H9 (cell line): ENCODE results near the gene GCHFR. TPM values are rescaled to one million over a fixed set of nuclear protein-coding genes. Genes with fewer than 3 reads are reported as not detected.

Source experiments
- DNase-seq: peaks from one replicate; pipeline ENCODE4 v3.0.0-alpha.2; 2017
- H2AFZ ChIP-seq: one replicate; pipeline ENCODE4 v1.6.1; 2013; ENCODE audit warnings: mild to moderate bottlenecking, low read length, control low read depth, moderate library complexity
- H2AK5ac ChIP-seq: 2 replicates; pipeline ENCODE4 v1.6.1; 2013; ENCODE audit warnings: low read length, control low read depth, mixed read lengths; ENCODE audit not compliant: insufficient read length
- H2BK120ac ChIP-seq: one replicate; pipeline ENCODE4 v1.6.1; 2013; ENCODE audit warnings: low read depth, mild to moderate bottlenecking, low read length, control low read depth, inconsistent platforms; ENCODE audit not compliant: poor library complexity, severe bottlenecking
- H2BK12ac ChIP-seq: 2 replicates; pipeline ENCODE4 v1.6.1; 2013; ENCODE audit warnings: low read length, control low read depth, mixed read lengths, low read depth; ENCODE audit not compliant: insufficient read length
- H2BK15ac ChIP-seq: 2 replicates; pipeline ENCODE4 v1.6.1; 2013; ENCODE audit warnings: low read depth, low read length, control low read depth
- H2BK20ac ChIP-seq: one replicate; pipeline ENCODE4 v1.6.1; 2013; ENCODE audit warnings: low read depth, mild to moderate bottlenecking, low read length, control low read depth, inconsistent platforms; ENCODE audit not compliant: poor library complexity, severe bottlenecking
- H2BK5ac ChIP-seq: 2 replicates; pipeline ENCODE4 v1.6.1; 2013; ENCODE audit warnings: low read length, control low read depth, mixed read lengths; ENCODE audit not compliant: insufficient read length
- H3K14ac ChIP-seq: 2 replicates; pipeline ENCODE4 v1.6.1; 2013; ENCODE audit warnings: low read length, control low read depth; ENCODE audit not compliant: insufficient read depth
- H3K18ac ChIP-seq: 2 replicates; pipeline ENCODE4 v1.6.1; 2013; ENCODE audit warnings: low read depth, mild to moderate bottlenecking, mixed read lengths, low read length, control low read depth; ENCODE audit not compliant: insufficient read length
- H3K23ac ChIP-seq: 2 replicates; pipeline ENCODE4 v1.6.1; 2013; ENCODE audit warnings: low read length, control low read depth, mixed read lengths, low read depth; ENCODE audit not compliant: insufficient read length
- H3K23me2 ChIP-seq: 2 replicates; pipeline ENCODE4 v1.6.1; 2013; ENCODE audit warnings: low read depth, mild to moderate bottlenecking, mixed read lengths, low read length, control low read depth; ENCODE audit not compliant: insufficient read length, poor library complexity, severe bottlenecking
- H3K27ac ChIP-seq: 2 replicates; pipeline ENCODE4 v1.5.1; 2013; ENCODE audit warnings: low read length, control low read depth, mixed read lengths, low read depth; ENCODE audit not compliant: insufficient read length
- H3K27me3 ChIP-seq: 2 replicates; pipeline ENCODE4 v1.6.1; 2013; ENCODE audit warnings: low read length, control low read depth, inconsistent platforms; ENCODE audit not compliant: insufficient read depth
- H3K4ac ChIP-seq: 2 replicates; pipeline ENCODE4 v1.6.1; 2013; ENCODE audit warnings: low read depth, mild to moderate bottlenecking, control low read depth, inconsistent platforms, low read length, moderate library complexity
- H3K4me1 ChIP-seq: 2 replicates; pipeline ENCODE4 v1.6.1; 2013; ENCODE audit warnings: low read length, control low read depth, inconsistent platforms; ENCODE audit not compliant: insufficient read depth
- H3K4me2 ChIP-seq: 2 replicates; pipeline ENCODE4 v1.6.1; 2013; ENCODE audit warnings: low read length, control low read depth, mixed read lengths; ENCODE audit not compliant: insufficient read length, insufficient read depth
- H3K56ac ChIP-seq: 2 replicates; pipeline ENCODE4 v1.6.1; 2013; ENCODE audit warnings: low read depth, mild to moderate bottlenecking, mixed read lengths, low read length, control low read depth; ENCODE audit not compliant: insufficient read length
- H3K79me1 ChIP-seq: 2 replicates; pipeline ENCODE4 v1.6.1; 2013; ENCODE audit warnings: low read depth, mild to moderate bottlenecking, moderate library complexity, low read length, control low read depth, inconsistent platforms; ENCODE audit not compliant: insufficient read depth, poor library complexity, severe bottlenecking
- H3K79me2 ChIP-seq: 2 replicates; pipeline ENCODE4 v1.6.1; 2013; ENCODE audit warnings: low read length, control low read depth, inconsistent platforms; ENCODE audit not compliant: insufficient read depth
- H3K9ac ChIP-seq: 2 replicates; pipeline ENCODE4 v1.6.1; 2013; ENCODE audit warnings: low read length, control low read depth, mixed read lengths; ENCODE audit not compliant: insufficient read length; ENCODE audit errors: extremely low read depth
- H3K9me3 ChIP-seq: one replicate; pipeline ENCODE4 v1.6.1; 2013; ENCODE audit warnings: low read depth, low read length, inconsistent platforms; ENCODE audit not compliant: control insufficient read depth
- H3T11ph ChIP-seq: one replicate; pipeline ENCODE4 v1.6.1; 2013; ENCODE audit warnings: mild to moderate bottlenecking, low read length, control low read depth, inconsistent platforms
- H4K20me1 ChIP-seq: one replicate; pipeline ENCODE4 v1.6.1; 2013; ENCODE audit not compliant: control insufficient read depth, insufficient read length, insufficient read depth
- H4K5ac ChIP-seq: 2 replicates; pipeline ENCODE4 v1.6.1; 2013; ENCODE audit warnings: low read depth, mild to moderate bottlenecking, mixed read lengths, low read length, control low read depth; ENCODE audit not compliant: insufficient read length
- H4K8ac ChIP-seq: replicated peaks from 2 replicates; pipeline ENCODE4 v1.6.1; 2013; ENCODE audit warnings: low read length, control low read depth, mixed read lengths, low read depth; ENCODE audit not compliant: insufficient read length
- H4K91ac ChIP-seq: 2 replicates; pipeline ENCODE4 v1.6.1; 2013; ENCODE audit warnings: low read depth, mild to moderate bottlenecking, moderate library complexity, mixed read lengths, low read length, control low read depth; ENCODE audit not compliant: insufficient read length
- H3K27ac Mint-ChIP-seq, 3 experiments: 2 replicates in 2 of 3; 3 replicates in 1 of 3; pipeline ENCODE4 v1.8.0; 2020 to 2021; ENCODE audit warnings: mixed read lengths in 3 of 3, mild to moderate bottlenecking in 1 of 3, moderate library complexity in 1 of 3
- H3K27me3 Mint-ChIP-seq: 2 replicates; pipeline ENCODE4 v1.8.0; 2021; ENCODE audit warnings: low read depth, mild to moderate bottlenecking, moderate library complexity, mixed read lengths
- H3K36me3 Mint-ChIP-seq, 3 experiments: 2 replicates in 2 of 3; 3 replicates in 1 of 3; pipeline ENCODE4 v1.8.0; 2020 to 2021; ENCODE audit warnings: low read depth in 3 of 3, mixed read lengths in 3 of 3; ENCODE audit not compliant: insufficient read depth in 1 of 3
- H3K4me1 Mint-ChIP-seq, 2 experiments: 2 replicates each; pipeline ENCODE4 v1.8.0; 2020; ENCODE audit warnings: mixed read lengths in 2 of 2
- H3K4me3 Mint-ChIP-seq, 2 experiments: 2 replicates in 1 of 2; 3 replicates in 1 of 2; pipeline ENCODE4 v1.8.0; 2020 to 2021; ENCODE audit warnings: mild to moderate bottlenecking in 2 of 2, mixed read lengths in 2 of 2, moderate library complexity in 1 of 2
- H3K9me3 Mint-ChIP-seq, 2 experiments: 2 replicates in 1 of 2; 3 replicates in 1 of 2; pipeline ENCODE4 v1.8.0; 2020; ENCODE audit warnings: mild to moderate bottlenecking in 2 of 2, mixed read lengths in 2 of 2, moderate library complexity in 1 of 2
- WGBS: extraction: QIAGEN DNeasy Blood & Tissue Kit; methylation state at CpG from one replicate; pipeline ENCODE4 v1.1.7; 2013; ENCODE audit warnings: missing lambda C conversion rate, low lambda C conversion rate, mixed read lengths; ENCODE audit not compliant: insufficient read length; ENCODE audit errors: extremely low coverage; 5-methylcytosine and 5-hydroxymethylcytosine counted together
- total RNA-seq: library from RNA; stranded (reverse); gene quantifications from 2 replicates; pipeline ENCODE4 v1.2.1, GENCODE V29; 2021
- TF ChIP-seq, protein P1 (sequence below): fragments of 200-600 bp; sonication (generic); conservative IDR thresholded peaks from 3 replicates; pipeline ENCODE4 v1.8.0; 2021; ENCODE audit warnings: antibody characterized with exemption, mild to moderate bottlenecking

GCHFR gene
- total RNA-seq, 1 experiment from 2014 or later, result 37.0 TPM

DNA sequence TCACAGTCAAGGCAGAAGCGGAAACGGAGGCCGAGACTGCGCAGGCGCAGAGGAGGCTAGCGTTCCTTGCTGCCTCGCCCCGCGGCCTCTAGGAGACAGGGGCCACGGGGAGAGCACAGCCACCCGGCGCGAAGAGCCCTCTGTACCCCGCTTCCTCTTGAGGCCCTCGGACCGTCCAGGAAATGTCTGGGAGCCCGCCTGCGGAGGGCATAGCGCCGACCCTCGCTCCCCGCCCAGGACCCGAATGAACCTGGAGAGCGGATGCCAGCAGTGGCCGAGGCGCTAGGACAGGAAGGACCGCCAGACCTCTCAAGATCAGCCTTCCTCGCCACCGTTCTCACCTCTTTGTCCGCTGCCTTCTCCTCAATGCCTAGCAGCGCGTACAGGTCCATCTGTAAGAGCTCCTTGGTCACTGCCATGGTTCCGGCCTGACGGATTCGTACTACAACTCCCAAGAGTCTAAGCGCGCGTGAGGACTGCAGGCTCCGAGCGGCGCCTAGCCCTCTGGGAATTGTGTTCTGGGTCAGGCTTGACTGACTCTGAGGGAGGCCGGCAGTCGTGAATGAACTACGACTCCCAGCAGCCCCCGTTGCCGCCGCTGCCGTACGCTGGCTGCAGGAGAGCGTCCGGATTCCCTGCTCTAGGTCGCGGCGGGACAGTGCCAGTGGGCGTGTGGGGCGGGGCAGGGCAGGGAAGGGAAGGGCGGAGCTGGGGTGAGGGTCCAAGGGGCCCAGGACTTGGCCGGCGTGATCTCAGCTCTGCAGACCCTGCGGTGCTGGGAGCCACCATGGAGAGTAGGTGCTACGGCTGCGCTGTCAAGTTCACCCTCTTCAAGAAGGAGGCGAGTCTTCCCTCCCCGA is 43.4 kb downstream of the GCHFR start, which contains the start of the genes DNAJC17 and ZFYVE19:
Gene DNAJC17 (minus strand): TSS at position 446 of the 860 bp plus-strand sequence. CDS start 27 bp downstream, at position 419.
Gene ZFYVE19 (plus strand): TSS at position 62 of the 860 bp plus-strand sequence. CDS start 501 bp downstream, at position 563.
- H3K79me2 ChIP-seq, result no peaks in the 10 kb centered on the region
- Mint-ChIP-seq H3K4me3 (peak within 1 kb of the TSS; percentile 93 to 98), H3K9me3 (no peaks in the 10 kb centered on the region), H3K27me3 (no peaks in the 10 kb centered on the region; the same call in 1 of the 2 replicates), H3K27ac (peak within 1 kb of the TSS; percentile 42 to 86 (median 79); a peak in 3 of 7 replicates), H3K36me3 (peaks cover 0 to 10% (median 2%) of the 10 kb centered on the region in 3 experiments; a peak in 2 of 7 replicates), H3K4me1 (peaks cover 16 to 17% of the 10 kb centered on the region in 2 experiments)
- H3K56ac ChIP-seq, result no peak within 1 kb of the TSS
- H3K79me1 ChIP-seq, result no peaks in the 10 kb centered on the region
- H3K23me2 ChIP-seq, result peaks cover 4% of the 10 kb centered on the region
- H2BK120ac ChIP-seq, result no peak within 1 kb of the TSS
- H3T11ph ChIP-seq, result no peak within 1 kb of the TSS
- no peak within 1 kb of the TSS for H2BK5ac ChIP-seq
- no peak within 1 kb of the TSS for H3K18ac ChIP-seq
- peak within 1 kb of the TSS; percentile 48 for H3K9ac ChIP-seq
- H2AFZ ChIP-seq, result no peak within 1 kb of the TSS
- no peak within 1 kb of the TSS for H4K91ac ChIP-seq
- H4K5ac ChIP-seq, result no peak within 1 kb of the TSS
- peak within 1 kb of the TSS; percentile 97 for H3K4me2 ChIP-seq
- no peak within 1 kb of the TSS for H2BK12ac ChIP-seq
- peaks cover 3% of the 10 kb centered on the region for H3K4me1 ChIP-seq
- no peak within 1 kb of the TSS for H2BK20ac ChIP-seq
- H4K8ac ChIP-seq, result peak within 1 kb of the TSS; percentile 63
- no peak within 1 kb of the TSS for H2BK15ac ChIP-seq
- no CpG with 5 or more reads among the region's 64 CpGs for WGBS
- no peak within 1 kb of the TSS for H3K4ac ChIP-seq
- no peaks in the 10 kb centered on the region for H3K27me3 ChIP-seq
- DNase-seq, result peak; percentile 99
- TF ChIP-seq, protein P1, sequence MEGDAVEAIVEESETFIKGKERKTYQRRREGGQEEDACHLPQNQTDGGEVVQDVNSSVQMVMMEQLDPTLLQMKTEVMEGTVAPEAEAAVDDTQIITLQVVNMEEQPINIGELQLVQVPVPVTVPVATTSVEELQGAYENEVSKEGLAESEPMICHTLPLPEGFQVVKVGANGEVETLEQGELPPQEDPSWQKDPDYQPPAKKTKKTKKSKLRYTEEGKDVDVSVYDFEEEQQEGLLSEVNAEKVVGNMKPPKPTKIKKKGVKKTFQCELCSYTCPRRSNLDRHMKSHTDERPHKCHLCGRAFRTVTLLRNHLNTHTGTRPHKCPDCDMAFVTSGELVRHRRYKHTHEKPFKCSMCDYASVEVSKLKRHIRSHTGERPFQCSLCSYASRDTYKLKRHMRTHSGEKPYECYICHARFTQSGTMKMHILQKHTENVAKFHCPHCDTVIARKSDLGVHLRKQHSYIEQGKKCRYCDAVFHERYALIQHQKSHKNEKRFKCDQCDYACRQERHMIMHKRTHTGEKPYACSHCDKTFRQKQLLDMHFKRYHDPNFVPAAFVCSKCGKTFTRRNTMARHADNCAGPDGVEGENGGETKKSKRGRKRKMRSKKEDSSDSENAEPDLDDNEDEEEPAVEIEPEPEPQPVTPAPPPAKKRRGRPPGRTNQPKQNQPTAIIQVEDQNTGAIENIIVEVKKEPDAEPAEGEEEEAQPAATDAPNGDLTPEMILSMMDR, result 0 out of 3 replicates have a peak, but pooled peaks have one; percentile 11
- H4K20me1 ChIP-seq, result no peaks in the 10 kb centered on the region
- H3K27ac ChIP-seq, result no peak within 1 kb of the TSS
- H3K9me3 ChIP-seq, result no peaks in the 10 kb centered on the region
- H3K23ac ChIP-seq, result no peak within 1 kb of the TSS
- no peak within 1 kb of the TSS for H2AK5ac ChIP-seq
- H3K14ac ChIP-seq, result peak within 1 kb of the TSS; percentile 18
